ENCODE measurements around the gene HADHB.

Gene HADHB

GRCh38 chr2:26333293-26333692 lies 88.6 kb downstream of the HADHB start:
- DNase-seq (ENCODE audit: low read depth in 1 of 2, low spot score in 1 of 2) = no peak
- Histone ChIP-seq H3K27me3 (ENCODE audit: insufficient read depth, poor library complexity, severe bottlenecking) (no peaks in the 10 kb centered on the region), H3K27ac (replicated peaks) (no peak overlapping the region), H3K4me3 (replicated peaks; ENCODE audit: insufficient read depth, low read length) (no peak overlapping the region)
- TF ChIP-seq REST (IDR thresholded peaks at IDR 0.05; ENCODE audit: insufficient replicate concordance, low read depth) (no peak), SPI1 (IDR thresholded peaks at IDR 0.05; ENCODE audit: borderline replicate concordance, low read depth) (no peak), GABPA (IDR thresholded peaks at IDR 0.05; ENCODE audit: low read depth) (no peak), CTCF (IDR thresholded peaks at IDR 0.05; ENCODE audit: insufficient read depth, low read length) (no peak)

GRCh38 chr2:26335231-26335630 lies 90.5 kb downstream of the HADHB start:
- Histone ChIP-seq H3K4me3 (replicated peaks; ENCODE audit: insufficient read depth, low read length) (no peak overlapping the region), H3K27ac (replicated peaks) (no peak overlapping the region), H3K27me3 (ENCODE audit: insufficient read depth, poor library complexity, severe bottlenecking) (no peaks in the 10 kb centered on the region)
- DNase-seq (ENCODE audit: low read depth in 1 of 2, low spot score in 1 of 2) = no peak
- TF ChIP-seq POLR2AphosphoS5 (IDR thresholded peaks at IDR 0.05; ENCODE audit: low read depth) (no peak), GABPA (IDR thresholded peaks at IDR 0.05; ENCODE audit: low read depth) (no peak), SPI1 (IDR thresholded peaks at IDR 0.05; ENCODE audit: borderline replicate concordance, low read depth) (no peak), CTCF (IDR thresholded peaks at IDR 0.05; ENCODE audit: insufficient read depth, low read length) (no peak), REST (IDR thresholded peaks at IDR 0.05; ENCODE audit: insufficient replicate concordance, low read depth) (no peak)

GRCh38 chr2:26336719-26337118 lies 92.0 kb downstream of the HADHB start:
- no peaks in the 10 kb centered on the region for H3K27me3 ChIP-seq (ENCODE audit: insufficient read depth, poor library complexity, severe bottlenecking)
- H3K27ac ChIP-seq (replicated peaks) = no peak overlapping the region
- DNase-seq (ENCODE audit: low read depth in 1 of 2, low spot score in 1 of 2) = no peak
- TF ChIP-seq CTCF (IDR thresholded peaks at IDR 0.05; ENCODE audit: insufficient read depth, low read length) = no peak
- TF ChIP-seq REST (IDR thresholded peaks at IDR 0.05; ENCODE audit: insufficient replicate concordance, low read depth) = no peak
- TF ChIP-seq GABPA (IDR thresholded peaks at IDR 0.05; ENCODE audit: low read depth) = no peak
- no peak overlapping the region for H3K4me3 ChIP-seq (replicated peaks; ENCODE audit: insufficient read depth, low read length)
